Gastroesophageal sphincter (tissue), 4 donors: ENCODE measurements around the gene CDKL5. TPM values are rescaled to one million over a fixed set of nuclear protein-coding genes. Genes with fewer than 3 reads are reported as not detected.
A peak's percentile ranks its signal among the peaks of the same experiment; 100 is the strongest.
"Not testable (repeated sequence)": the region's sequence is repeated elsewhere in the genome, so short reads cannot be mapped to it uniquely, and the experiment has no call there.

ENCODE experiments used
- ATAC-seq: fragments of 150-250 bp; one replicate; pipeline ENCODE4 v1.9.1; 2016; ENCODE audit warnings: mild to moderate bottlenecking, moderate library complexity
- H3K27ac ChIP-seq, 4 donors: fragments of 200-600 bp; sonication (generic) in 3 of 4; 1 replicate in 3 of 4; 2 replicates in 1 of 4; pipeline ENCODE4 v1.5.1; 2016 to 2019
- H3K27me3 ChIP-seq: fragments of 200-600 bp; sonication (generic); one replicate; pipeline ENCODE4 v1.5.1; 2019
- H3K36me3 ChIP-seq, 2 donors: fragments of 200-600 bp; sonication (generic); one replicate each; pipeline ENCODE4 v1.5.1; 2019; ENCODE audit warnings: control low read depth in 1 of 2
- H3K4me1 ChIP-seq, 3 donors: fragments of 200-600 bp; sonication (generic); 1 replicate in 2 of 3; 2 replicates in 1 of 3; pipeline ENCODE4 v1.5.1; 2016 to 2019; ENCODE audit warnings: control low read depth in 2 of 3
- H3K4me3 ChIP-seq, 2 donors: fragments of 200-600 bp; sonication (generic); one replicate each; pipeline ENCODE4 v1.5.1; 2019; ENCODE audit warnings: mild to moderate bottlenecking in 1 of 2, moderate library complexity in 1 of 2
- H3K9me3 ChIP-seq, 3 donors: fragments of 200-600 bp; sonication (generic); one replicate each; pipeline ENCODE4 v1.5.1; 2017 to 2019; ENCODE audit warnings: control low read depth in 2 of 3
- EP300 ChIP-seq: sonication (generic); formaldehyde crosslinking; IDR thresholded peaks from one replicate; pipeline ENCODE4 v1.6.1; 2017; ENCODE audit warnings: antibody characterized with exemption, mild to moderate bottlenecking
- POLR2A ChIP-seq, 2 donors: fragments of 450-650 bp; IDR thresholded peaks; one replicate each; pipeline ENCODE4 v1.6.1; 2017; ENCODE audit warnings: antibody characterized with exemption in 2 of 2, mild to moderate bottlenecking in 2 of 2, moderate library complexity in 1 of 2
- POLR2AphosphoS5 ChIP-seq: sonication (generic); formaldehyde crosslinking; IDR thresholded peaks from one replicate; pipeline ENCODE4 v1.6.1; 2017; ENCODE audit warnings: antibody characterized with exemption
- WGBS, 2 donors: methylation state at CpG; one replicate each; pipeline ENCODE4 v1.1.5; 2018; ENCODE audit warnings: low coverage in 1 of 2; 5-methylcytosine and 5-hydroxymethylcytosine counted together
- total RNA-seq, 4 donors: library from RNA; depleted of rRNA; stranded (reverse); fragments of >200 nt; gene quantifications; one replicate each; pipeline ENCODE4 v1.1.0, GENCODE V29; 2016
- TF ChIP-seq, protein P1 (sequence below), 4 experiments: fragments of 200-600 bp in 2 of 4; fragments of 450-650 bp in 2 of 4; sonication (generic) in 1 of 4; IDR thresholded peaks; one replicate each; pipeline ENCODE4 v1.5.1; 2017 to 2019; ENCODE audit warnings: antibody characterized with exemption in 4 of 4, mild to moderate bottlenecking in 2 of 4, moderate library complexity in 2 of 4

CDKL5 gene
- total RNA-seq, 4 donors from 2014 or later: 5.3 to 9.7 (median 8.6) TPM

DNA sequence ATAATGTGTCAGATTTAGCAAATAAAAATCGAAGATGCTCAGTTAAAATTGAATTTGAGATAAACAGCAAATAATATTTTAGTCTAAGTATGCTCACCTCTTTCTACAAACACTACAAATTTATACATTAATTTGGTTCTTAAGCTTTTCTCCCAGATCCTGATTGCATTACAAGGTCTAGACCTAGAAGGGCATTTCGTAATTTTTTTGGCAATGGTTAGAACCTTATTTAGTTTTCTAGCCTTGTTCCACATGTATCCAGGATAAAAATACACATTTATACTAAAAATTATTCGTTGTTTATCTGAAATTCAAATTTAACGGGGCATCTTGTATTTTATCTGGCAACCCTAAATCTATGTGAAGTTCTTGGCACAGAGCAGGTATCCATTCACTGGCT lies 2.5 kb upstream of the CDKL5 start:
- 69 to 82% methylated on average over 3 to 4 of the region's 4 CpGs for WGBS, 2 donors
- Histone ChIP-seq H3K4me3 (no peak overlapping the region), H3K36me3 (no peaks in the 10 kb centered on the region), H3K9me3 (no peaks in the 10 kb centered on the region), H3K27me3 (no peaks in the 10 kb centered on the region), H3K27ac (no peak overlapping the region), H3K4me1 (peaks cover 0 to 8% (median 0%) of the 10 kb centered on the region in 3 donors)
- no peak for ATAC-seq
- no peak for TF ChIP-seq POLR2A (IDR thresholded peaks at IDR 0.05)
- TF ChIP-seq, protein P1, sequence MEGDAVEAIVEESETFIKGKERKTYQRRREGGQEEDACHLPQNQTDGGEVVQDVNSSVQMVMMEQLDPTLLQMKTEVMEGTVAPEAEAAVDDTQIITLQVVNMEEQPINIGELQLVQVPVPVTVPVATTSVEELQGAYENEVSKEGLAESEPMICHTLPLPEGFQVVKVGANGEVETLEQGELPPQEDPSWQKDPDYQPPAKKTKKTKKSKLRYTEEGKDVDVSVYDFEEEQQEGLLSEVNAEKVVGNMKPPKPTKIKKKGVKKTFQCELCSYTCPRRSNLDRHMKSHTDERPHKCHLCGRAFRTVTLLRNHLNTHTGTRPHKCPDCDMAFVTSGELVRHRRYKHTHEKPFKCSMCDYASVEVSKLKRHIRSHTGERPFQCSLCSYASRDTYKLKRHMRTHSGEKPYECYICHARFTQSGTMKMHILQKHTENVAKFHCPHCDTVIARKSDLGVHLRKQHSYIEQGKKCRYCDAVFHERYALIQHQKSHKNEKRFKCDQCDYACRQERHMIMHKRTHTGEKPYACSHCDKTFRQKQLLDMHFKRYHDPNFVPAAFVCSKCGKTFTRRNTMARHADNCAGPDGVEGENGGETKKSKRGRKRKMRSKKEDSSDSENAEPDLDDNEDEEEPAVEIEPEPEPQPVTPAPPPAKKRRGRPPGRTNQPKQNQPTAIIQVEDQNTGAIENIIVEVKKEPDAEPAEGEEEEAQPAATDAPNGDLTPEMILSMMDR (IDR thresholded peaks at IDR 0.05): no peak
- TF ChIP-seq EP300: no peak
- no peak for TF ChIP-seq POLR2AphosphoS5

DNA sequence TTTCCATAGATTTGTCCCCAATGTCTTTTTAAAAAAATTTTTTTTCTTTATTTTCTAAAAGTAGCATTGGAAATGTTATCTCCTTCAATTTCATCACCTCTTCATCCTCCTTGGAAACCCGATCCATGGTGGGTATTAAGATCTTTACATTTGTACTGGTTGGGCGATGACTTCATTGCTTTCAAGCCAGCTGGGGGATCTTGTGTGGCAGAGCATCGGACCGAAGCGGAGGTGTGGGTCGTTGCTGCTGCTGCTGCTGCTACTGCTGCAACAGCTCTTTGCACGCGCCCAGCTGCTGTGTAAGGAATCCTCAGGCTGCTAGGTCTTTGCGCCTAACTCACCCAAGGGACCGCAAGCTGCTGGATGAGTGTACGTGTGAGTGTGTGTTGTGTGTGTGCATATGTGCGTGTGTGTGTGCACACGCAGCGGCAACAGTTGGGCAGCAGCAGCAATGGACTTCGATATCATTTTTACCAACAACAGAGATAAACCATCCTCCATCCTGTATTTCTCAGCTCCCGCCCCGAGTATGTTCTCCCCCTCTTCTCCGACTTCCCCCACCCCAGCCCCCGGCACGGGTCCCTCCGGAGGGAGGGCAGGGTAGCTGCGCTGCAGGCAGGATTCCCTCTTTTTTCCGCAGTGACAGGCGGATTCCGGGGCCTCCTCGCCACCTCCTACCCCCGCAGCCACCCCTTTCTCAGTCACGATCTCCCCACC lies 768 bp upstream of the CDKL5 start:
- peak overlapping the region; percentile 60 to 84 for H3K4me3 ChIP-seq
- WGBS, 2 donors: 0 to 14% methylated on average over 8 to 15 of the region's 28 CpGs
- peak; percentile 31 for ATAC-seq
- H3K4me1 ChIP-seq: peaks cover 0 to 8% (median 0%) of the 10 kb centered on the region in 3 donors
- H3K27me3 ChIP-seq: no peaks in the 10 kb centered on the region
- H3K9me3 ChIP-seq: no peaks in the 10 kb centered on the region
- no peaks in the 10 kb centered on the region for H3K36me3 ChIP-seq
- TF ChIP-seq POLR2A (IDR thresholded peaks at IDR 0.05): no peak
- peak overlapping the region in 3 of 4 donors; percentile 76 to 85 (median 84) for H3K27ac ChIP-seq

DNA sequence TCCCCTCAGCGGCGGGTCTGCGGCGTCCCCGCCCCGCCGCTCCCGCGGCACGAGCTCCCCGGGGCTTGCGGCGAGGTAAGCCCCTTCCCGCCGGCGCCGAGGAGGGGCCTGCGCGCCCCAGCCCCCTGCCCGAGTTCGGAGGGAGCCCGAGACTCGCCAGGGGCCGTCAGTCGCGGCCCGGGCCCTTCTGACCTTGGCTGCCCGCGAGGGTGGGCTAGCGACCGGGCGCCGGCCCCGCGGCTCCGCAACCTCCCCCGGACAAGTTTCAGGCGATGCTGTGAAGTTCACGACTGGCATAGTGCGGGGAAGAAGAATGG lies 554 bp downstream of the CDKL5 start:
- Histone ChIP-seq H3K36me3 (no peaks in the 10 kb centered on the region), H3K4me1 (peaks cover 0 to 8% (median 0%) of the 10 kb centered on the region in 3 donors), H3K27ac (peak overlapping the region; percentile 51 to 85 (median 80)), H3K9me3 (no peaks in the 10 kb centered on the region), H3K27me3 (no peaks in the 10 kb centered on the region), H3K4me3 (peak overlapping the region; percentile 84 to 94)
- WGBS, 2 donors: no CpG with 5 or more reads among the region's 40 CpGs
- ATAC-seq: no peak
- TF ChIP-seq POLR2AphosphoS5: no peak
- TF ChIP-seq, protein P1 (IDR thresholded peaks at IDR 0.05): no peak
- TF ChIP-seq POLR2A (IDR thresholded peaks at IDR 0.05): no peak

DNA sequence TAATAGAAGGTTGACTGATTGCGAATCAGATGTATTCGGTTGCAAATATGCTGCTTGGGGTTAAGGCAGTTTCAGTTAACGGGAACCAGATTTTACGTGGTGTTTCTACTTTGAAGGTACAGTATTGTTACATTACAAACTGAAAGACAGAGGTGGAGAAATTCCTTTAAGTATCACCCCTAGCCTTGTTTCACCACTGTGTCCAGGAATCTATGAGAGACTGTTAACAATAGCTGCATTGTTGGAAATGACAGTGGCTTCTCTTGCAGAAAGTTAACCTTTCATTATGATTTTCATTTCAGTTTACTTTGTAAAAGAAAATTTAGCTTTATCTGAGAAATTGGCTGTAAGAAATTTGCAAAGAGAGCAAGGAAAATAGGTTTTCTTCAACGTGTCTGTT lies 2.6 kb downstream of the CDKL5 start:
- Histone ChIP-seq H3K36me3 (no peaks in the 10 kb centered on the region), H3K4me3 (no peak overlapping the region), H3K9me3 (no peaks in the 10 kb centered on the region), H3K27me3 (no peaks in the 10 kb centered on the region), H3K27ac (no peak overlapping the region), H3K4me1 (peaks cover 0 to 8% (median 0%) of the 10 kb centered on the region in 3 donors)
- no peak for ATAC-seq
- WGBS, 2 donors: 65 to 81% methylated on average over 5 of the region's 5 CpGs
- TF ChIP-seq EP300 (no peak), POLR2A (IDR thresholded peaks at IDR 0.05) (no peak), POLR2AphosphoS5 (no peak)
- TF ChIP-seq, protein P1 (IDR thresholded peaks at IDR 0.05): no peak

DNA sequence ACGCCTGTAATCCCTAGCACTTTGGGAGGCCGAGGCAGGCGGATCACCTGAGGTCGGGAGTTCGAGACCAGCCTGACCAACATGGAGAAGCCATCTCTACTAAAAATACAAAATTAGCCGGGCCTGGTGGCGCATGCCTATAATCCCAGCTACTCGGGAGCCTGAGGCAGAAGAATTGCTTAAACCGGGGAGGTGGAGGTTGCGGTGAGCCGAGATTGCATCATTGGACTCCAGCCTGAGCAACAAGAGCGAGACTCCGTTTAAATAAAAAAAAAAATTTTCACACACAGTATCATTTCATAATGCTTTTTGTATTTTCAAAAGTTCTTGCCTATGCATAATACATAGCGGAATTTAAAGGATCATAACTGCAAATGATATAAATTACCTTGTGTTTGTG lies 7.9 kb downstream of the CDKL5 start:
- H3K27ac ChIP-seq, H3K27me3 ChIP-seq, H3K9me3 ChIP-seq, H3K4me1 ChIP-seq, H3K4me3 ChIP-seq, ATAC-seq, H3K36me3 ChIP-seq: not testable (repeated sequence)
- WGBS, 2 donors: 91 to 100% methylated on average over 2 to 8 of the region's 14 CpGs

DNA sequence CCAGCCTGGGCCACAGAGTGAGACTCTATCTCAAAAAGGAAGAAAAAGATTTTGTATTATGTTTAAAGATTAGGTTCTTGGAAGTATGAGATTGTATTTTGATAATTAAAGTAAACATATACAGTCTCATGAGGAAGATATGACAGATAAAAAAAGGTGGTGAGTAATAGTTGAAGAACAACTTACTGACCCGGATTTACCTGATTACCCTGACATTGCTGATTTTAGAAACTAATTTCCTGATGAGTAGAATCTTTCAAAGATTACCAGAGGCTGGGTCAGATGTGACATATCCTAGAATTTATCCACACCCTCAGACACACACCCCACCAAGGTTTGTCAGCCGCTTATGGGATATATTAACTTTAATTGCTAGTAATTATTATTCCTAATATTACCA lies 9.5 kb downstream of the CDKL5 start:
- no peaks in the 10 kb centered on the region for H3K36me3 ChIP-seq
- no peak overlapping the region for H3K4me3 ChIP-seq
- ATAC-seq: no peak
- no peaks in the 10 kb centered on the region for H3K4me1 ChIP-seq
- no peaks in the 10 kb centered on the region for H3K9me3 ChIP-seq
- no peak overlapping the region for H3K27ac ChIP-seq
- no peaks in the 10 kb centered on the region for H3K27me3 ChIP-seq
- TF ChIP-seq POLR2AphosphoS5: no peak
- no peak for TF ChIP-seq EP300
- no peak for TF ChIP-seq POLR2A (IDR thresholded peaks at IDR 0.05)
- WGBS, 2 donors: 82 to 93% methylated on average over 2 of the region's 2 CpGs
